Adrenal gland (tissue), 12 donors: ENCODE measurements around the gene KLK15. TPM values are rescaled to one million over a fixed set of nuclear protein-coding genes. Genes with fewer than 3 reads are reported as not detected.

Source experiments
- DNase-seq, 7 donors: peaks; one replicate each; pipeline ENCODE4 v3.0.0-alpha.2; 2019 to 2020
- H3K27ac ChIP-seq, 5 donors: fragments of 200-600 bp; sonication (generic) in 4 of 5; 1 replicate in 3 of 5; 2 replicates in 2 of 5; pipeline versions ENCODE4 v1.5.1 to v1.8.0; 2016 to 2020; ENCODE audit warnings: mild to moderate bottlenecking in 1 of 5
- H3K27me3 ChIP-seq: fragments of 200-600 bp; 2 replicates; pipeline ENCODE4 v1.8.0; 2021
- H3K36me3 ChIP-seq, 2 donors: fragments of 200-600 bp; replicated peaks in 1 of 2; 1 replicate in 1 of 2; 2 replicates in 1 of 2; pipeline versions ENCODE4 v1.5.1 to v1.8.0; 2018 to 2022
- H3K4me1 ChIP-seq, 2 donors: fragments of 200-600 bp; replicated peaks in 1 of 2; 1 replicate in 1 of 2; 2 replicates in 1 of 2; pipeline versions ENCODE4 v1.5.1 to v1.8.0; 2018 to 2021
- H3K4me3 ChIP-seq, 4 donors: fragments of 200-600 bp; sonication (generic) in 3 of 4; one replicate each; pipeline ENCODE4 v1.5.1; 2016 to 2018
- H3K9me3 ChIP-seq, 3 donors: fragments of 200-600 bp; sonication (generic) in 1 of 3; replicated peaks in 1 of 3; 1 replicate in 2 of 3; 2 replicates in 1 of 3; pipeline versions ENCODE4 v1.5.1 to v1.8.0; 2016 to 2021
- CTCF ChIP-seq, 6 experiments: fragments of 450-650 bp in 4 of 6; fragments of 200-600 bp in 2 of 6; sonication (generic) in 1 of 6; IDR thresholded peaks; 1 replicate in 5 of 6; 2 replicates in 1 of 6; pipeline versions ENCODE4 v1.5.1 to v1.8.0; 2016 to 2021; ENCODE audit warnings: antibody characterized with exemption in 6 of 6, mild to moderate bottlenecking in 2 of 6, moderate library complexity in 1 of 6
- POLR2A ChIP-seq, 2 donors: fragments of 450-650 bp; IDR thresholded peaks; one replicate each; pipeline ENCODE4 v1.6.1; 2017; ENCODE audit warnings: antibody characterized with exemption in 2 of 2, mild to moderate bottlenecking in 2 of 2, moderate library complexity in 1 of 2
- WGBS, 4 donors: extraction: QIAGEN DNeasy Blood & Tissue Kit in 2 of 4; methylation state at CpG; one replicate each; pipeline versions ENCODE4 v1.1.5 to v1.1.7; 2013 to 2017; 5-methylcytosine and 5-hydroxymethylcytosine counted together
- intact Hi-C, 2 donors: fragments of 100-400 bp; cut with DNase I; formaldehyde crosslinking; loops; one replicate each; pipeline versions ENCODE4 v1.14.1 to v1.15.0; 2022 to 2023
- polyA plus RNA-seq, 3 donors: library from polyadenylated mRNA; stranded (reverse); fragments of 200-250 nt in 2 of 3; fragments of 350-450 nt in 1 of 3; fragmentation: Illumina TruSeq in 1 of 3; extraction: RNeasy Lipid Tissue Mini Kit (QIAGEN cat#74804) in 1 of 3; gene quantifications; one replicate each; pipeline ENCODE4 v1.2.3, GENCODE V29; 2013 to 2014
- total RNA-seq, 9 donors: library from RNA; depleted of rRNA in 4 of 9; stranded (reverse); fragments of >200 nt in 4 of 9; fragments of 120-200 nt in 1 of 9; fragmentation: NEBNext Ultra II Directional in 1 of 9; extraction: Animal tissue kit (Norgen Biotek cat#: 25700) in 1 of 9; gene quantifications; one replicate each; pipeline versions ENCODE4 v1.1.0 to v1.2.4, GENCODE V29; 2013 to 2023
- donor health status: healthy with polysubstance abuse.
- donor health status: Bipolar disorder and iron deficiency.
- donor health status: DM: yes; HTN: yes; CAD: no.
- donor health status: DM: no; HTN: no; CAD: no.
- donor health status: DM: no; HTN: no; CAD: no.
- donor health status: DM: yes; HTN: yes; CAD: no.

The KLK15 gene
- total and polyA plus RNA-seq, 12 donors = 0.15 to 5.1 (median 0.99) TPM; not detected in 2

- H3K27ac ChIP-seq = peak overlapping the region in 2 of 5 donors; percentile 36 to 77
- H3K4me3 ChIP-seq = no peak overlapping the region
- WGBS, 4 donors = 60 to 65% (median 64%) methylated on average over 14 to 17 of the region's 17 CpGs
- TF ChIP-seq CTCF (IDR thresholded peaks at IDR 0.05) = no peak
- TF ChIP-seq POLR2A (IDR thresholded peaks at IDR 0.05) = no peak
- H3K36me3 ChIP-seq = no peaks in the 10 kb centered on the region
- no peaks in the 10 kb centered on the region for H3K27me3 ChIP-seq
- H3K9me3 ChIP-seq = no peaks in the 10 kb centered on the region
- H3K4me1 ChIP-seq = peaks cover 6 to 13% of the 10 kb centered on the region in 2 donors
- no peak for DNase-seq
- intact Hi-C loops = no loop called here
Observed at GRCh38 chr19:50830266-50831025, 2.9 kb downstream of the KLK15 start.

GRCh38 chr19:50829801-50830200 lies 3.6 kb downstream of the KLK15 start:
- TF ChIP-seq POLR2A (IDR thresholded peaks at IDR 0.05) (peak in 1 of 2 donors; percentile 23), CTCF (IDR thresholded peaks at IDR 0.05) (no peak)
- WGBS, 4 donors = 41 to 47% (median 42%) methylated on average over 5 of the region's 5 CpGs
- peak; percentile 56 to 88 (median 84) for DNase-seq
- H3K27ac ChIP-seq = peak overlapping the region in 2 of 5 donors; percentile 36 to 77
- no peaks in the 10 kb centered on the region for H3K27me3 ChIP-seq
- intact Hi-C loops = no loop called here
- H3K4me3 ChIP-seq = no peak overlapping the region
- H3K4me1 ChIP-seq = peaks cover 6 to 7% of the 10 kb centered on the region in 2 donors
- no peaks in the 10 kb centered on the region for H3K9me3 ChIP-seq
- no peaks in the 10 kb centered on the region for H3K36me3 ChIP-seq

- Histone ChIP-seq H3K4me3 (no peak overlapping the region), H3K4me1 (peaks cover 6 to 7% of the 10 kb centered on the region in 2 donors), H3K36me3 (no peaks in the 10 kb centered on the region), H3K27ac (no peak overlapping the region), H3K27me3 (peaks cover 5% of the 10 kb centered on the region), H3K9me3 (no peaks in the 10 kb centered on the region)
- no peak for DNase-seq
- 85 to 90% (median 89%) methylated on average over 14 of the region's 14 CpGs for WGBS, 4 donors
- intact Hi-C loops = no loop called here
- TF ChIP-seq POLR2A (IDR thresholded peaks at IDR 0.05) = no peak
- TF ChIP-seq CTCF (IDR thresholded peaks at IDR 0.05) = no peak
Observed at GRCh38 chr19:50827476-50827875, 5.9 kb downstream of the KLK15 start.

GRCh38 chr19:50826492-50827240 lies 6.7 kb downstream of the KLK15 start:
- Histone ChIP-seq H3K9me3 (no peaks in the 10 kb centered on the region), H3K4me3 (no peak overlapping the region), H3K27ac (no peak overlapping the region), H3K4me1 (peaks cover 6 to 7% of the 10 kb centered on the region in 2 donors), H3K36me3 (no peaks in the 10 kb centered on the region), H3K27me3 (peaks cover 6% of the 10 kb centered on the region)
- WGBS, 4 donors = 82 to 92% (median 86%) methylated on average over 17 to 43 of the region's 43 CpGs
- no peak for DNase-seq
- intact Hi-C loops = no loop called here
- TF ChIP-seq CTCF (IDR thresholded peaks at IDR 0.05) (no peak), POLR2A (IDR thresholded peaks at IDR 0.05) (no peak)
